GM18907 (cell line): ENCODE measurements around the gene C1RL.

Source experiments
- ATAC-seq: cut with Tn5 transposase; IDR thresholded peaks from one replicate; pipeline ENCODE4 v1.9.1; 2021; ENCODE audit warnings: mild to moderate bottlenecking, moderate library complexity; ENCODE audit not compliant: unreplicated experiment

Gene C1RL

DNA sequence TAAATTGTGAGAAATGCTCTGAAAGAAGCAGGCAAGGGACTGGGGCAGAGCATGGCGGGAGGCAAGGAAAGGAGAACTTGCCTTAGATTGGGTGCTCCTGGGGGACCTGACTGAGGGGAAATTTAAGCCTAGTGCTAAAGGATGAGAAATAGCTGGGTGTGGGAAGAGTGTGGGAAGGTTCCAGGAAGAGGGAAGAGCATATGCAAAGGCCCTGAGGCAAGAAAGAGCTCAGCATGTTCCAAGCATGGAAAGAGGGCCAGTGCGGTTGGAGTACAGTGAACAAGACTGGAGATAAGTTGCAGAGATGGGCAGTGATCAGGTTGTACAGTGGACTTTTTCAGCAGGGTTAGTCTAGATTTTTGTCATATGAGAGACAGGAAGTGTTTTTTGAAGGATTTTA, 30.2 kb upstream of the C1RL start:
- ATAC-seq = no peak

DNA sequence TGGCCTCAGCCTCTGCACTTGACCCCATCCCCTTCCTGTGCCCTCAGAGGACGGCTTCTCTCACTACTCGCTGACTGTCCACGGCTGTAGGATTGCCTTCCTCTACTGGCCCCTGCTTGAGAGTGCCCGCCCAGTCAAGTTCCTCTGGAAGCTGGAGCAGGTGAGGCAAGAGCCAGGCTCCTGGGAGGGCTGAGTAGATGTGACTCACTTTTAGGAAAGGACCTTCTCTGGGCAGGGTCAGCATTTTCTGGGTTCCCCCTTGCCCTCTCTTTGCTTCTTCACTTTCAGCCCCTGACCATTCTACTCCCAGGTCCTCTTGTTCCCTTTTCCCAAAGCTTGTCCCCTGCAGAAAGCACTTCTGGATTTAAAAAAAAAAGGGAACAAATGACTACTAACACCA, 28.9 kb upstream of the C1RL start:
- ATAC-seq = no peak

GRCh38 chr12:7136676-7137075, 27.7 kb upstream of the C1RL start:
- no peak for ATAC-seq

DNA sequence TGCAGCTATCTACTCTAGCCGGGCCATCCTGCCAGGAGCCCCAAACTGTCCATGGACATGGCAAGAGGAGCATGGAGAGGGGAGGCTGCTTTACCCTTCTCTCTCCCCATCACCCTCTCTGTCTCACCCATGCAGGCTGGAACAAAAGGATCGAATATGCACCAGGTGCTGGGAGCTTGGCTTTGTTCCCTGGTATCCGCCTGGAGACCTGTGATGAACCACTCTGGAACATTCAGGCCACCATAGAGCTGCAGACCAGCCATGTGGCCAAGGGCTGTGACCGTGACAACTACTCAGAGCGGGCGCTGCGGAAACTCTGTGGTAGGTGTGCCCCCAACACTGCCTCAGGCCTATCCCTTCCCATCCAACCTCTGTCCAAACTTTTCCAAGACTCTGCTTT, 27.1 kb upstream of the C1RL start:
- no peak for ATAC-seq

- ATAC-seq = no peak
Observed at GRCh38 chr12:7134396-7135166, 25.6 kb upstream of the C1RL start.

- ATAC-seq = no peak
Observed at GRCh38 chr12:7131502-7131866, 22.5 kb upstream of the C1RL start.

GRCh38 chr12:7130701-7131501, 21.9 kb upstream of the C1RL start:
- peak; percentile 47 for ATAC-seq

- ATAC-seq = peak; percentile 59
Observed at GRCh38 chr12:7129872-7130691, 21.1 kb upstream of the C1RL start, which contains the start of gene CLSTN3. Gene CLSTN3 (plus strand): TSS chr12:7130371. CDS start chr12:7130649, 278 bp downstream.

DNA sequence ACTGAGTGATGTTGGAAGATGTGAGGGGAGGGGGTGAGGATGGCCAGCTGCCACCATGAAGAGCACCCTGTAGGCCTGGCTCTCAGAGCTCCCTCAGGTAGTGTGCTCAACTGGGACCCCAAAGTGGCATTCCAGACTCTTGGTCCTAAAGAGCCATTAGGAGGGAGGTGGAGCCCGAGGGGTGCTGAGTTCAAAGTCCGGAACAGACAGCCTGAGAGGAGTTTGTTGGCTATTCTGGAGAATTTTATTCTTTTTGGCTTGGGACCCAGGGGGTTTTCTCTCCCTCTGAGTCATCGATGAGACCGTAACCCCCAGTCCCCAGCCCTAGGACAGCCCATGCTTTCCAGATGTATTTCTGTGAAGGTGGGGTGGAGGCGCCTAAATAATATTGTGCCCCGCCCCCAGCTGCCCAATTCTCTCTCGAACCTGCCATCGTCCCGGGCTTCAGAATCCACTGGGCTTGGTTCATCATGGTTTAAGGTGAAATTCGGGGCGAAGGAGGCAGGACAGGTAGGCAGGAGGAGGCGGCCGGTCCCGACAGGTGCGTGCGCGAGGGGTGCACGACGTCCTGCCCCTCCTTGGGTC, 20.4 kb upstream of the C1RL start:
- ATAC-seq = no peak

GRCh38 chr12:7128681-7129286, 19.8 kb upstream of the C1RL start, which contains the start of gene RBP5:
Gene RBP5 (minus strand): TSS chr12:7128889. CDS start chr12:7128775, 114 bp downstream.
- ATAC-seq = no peak

- ATAC-seq = no peak
Observed at GRCh38 chr12:7127916-7128626, 19.1 kb upstream of the C1RL start.

DNA sequence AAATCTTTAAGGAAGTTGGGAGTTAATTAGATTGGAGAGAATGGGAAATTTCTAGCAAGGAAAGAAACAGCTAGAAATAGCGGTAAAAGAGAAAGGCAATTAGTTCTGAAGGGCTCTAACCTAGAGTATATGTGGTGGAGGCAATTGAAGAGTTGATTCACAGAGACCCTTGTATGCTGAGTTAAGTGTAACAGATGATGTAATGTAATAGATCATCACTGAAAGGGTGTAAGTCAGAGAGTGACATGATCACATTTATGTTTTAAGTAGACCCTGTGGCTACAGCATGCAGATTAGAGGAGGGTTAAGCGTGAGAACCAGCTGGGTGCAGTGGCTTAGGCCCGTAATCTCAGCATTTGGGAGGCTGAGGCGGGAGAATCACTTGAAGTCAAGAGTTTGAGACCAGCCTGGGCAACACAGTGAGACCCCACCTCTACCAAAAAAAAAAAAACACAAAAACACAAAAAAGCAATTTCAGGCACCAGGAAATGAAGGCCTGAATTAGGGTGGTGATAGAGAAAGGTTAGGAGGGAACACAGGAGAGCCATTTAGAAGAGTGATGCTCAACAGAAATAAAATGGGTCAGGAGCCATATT, 16.7 kb upstream of the C1RL start:
- no peak for ATAC-seq

DNA sequence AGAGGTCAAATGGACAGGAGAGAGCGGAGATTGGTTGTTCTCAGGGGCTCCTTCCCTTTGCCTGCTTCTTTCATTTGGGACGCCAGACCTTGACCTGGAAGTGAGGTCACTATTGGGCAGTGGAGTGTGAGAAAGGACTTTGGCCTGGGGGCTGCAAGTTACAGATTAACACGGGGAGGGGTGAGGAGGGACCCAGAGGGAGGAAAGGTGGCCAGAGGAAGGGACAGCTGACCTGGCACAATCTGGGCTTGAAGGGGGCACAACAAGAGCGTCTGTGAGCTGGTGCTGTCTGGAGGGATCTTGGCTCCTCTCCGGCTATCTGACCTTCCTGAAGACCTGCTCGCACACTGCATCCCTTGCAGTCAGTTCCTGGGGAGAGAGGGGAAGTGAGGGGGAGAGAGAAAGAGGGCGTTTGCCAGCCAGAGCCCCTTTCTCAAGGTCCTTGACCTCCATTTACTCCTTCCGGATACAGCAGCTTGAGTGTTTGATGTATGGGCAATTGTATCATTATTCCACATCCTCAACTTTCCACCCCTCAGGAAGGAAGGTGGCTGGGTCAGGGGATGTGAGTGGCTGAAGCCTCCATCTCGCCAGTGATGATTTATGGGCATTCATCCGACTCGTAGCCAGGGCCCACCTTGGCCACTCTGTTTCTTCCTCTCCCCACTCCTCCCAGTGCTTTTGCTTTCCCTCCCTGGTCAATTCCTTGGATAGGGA, 14.9 kb upstream of the C1RL start:
- ATAC-seq = no peak

- ATAC-seq = no peak
Observed at GRCh38 chr12:7122811-7123769, 14.1 kb upstream of the C1RL start.

GRCh38 chr12:7121324-7121723, 12.3 kb upstream of the C1RL start:
- ATAC-seq = no peak

GRCh38 chr12:7120166-7120565, 11.2 kb upstream of the C1RL start:
- no peak for ATAC-seq

DNA sequence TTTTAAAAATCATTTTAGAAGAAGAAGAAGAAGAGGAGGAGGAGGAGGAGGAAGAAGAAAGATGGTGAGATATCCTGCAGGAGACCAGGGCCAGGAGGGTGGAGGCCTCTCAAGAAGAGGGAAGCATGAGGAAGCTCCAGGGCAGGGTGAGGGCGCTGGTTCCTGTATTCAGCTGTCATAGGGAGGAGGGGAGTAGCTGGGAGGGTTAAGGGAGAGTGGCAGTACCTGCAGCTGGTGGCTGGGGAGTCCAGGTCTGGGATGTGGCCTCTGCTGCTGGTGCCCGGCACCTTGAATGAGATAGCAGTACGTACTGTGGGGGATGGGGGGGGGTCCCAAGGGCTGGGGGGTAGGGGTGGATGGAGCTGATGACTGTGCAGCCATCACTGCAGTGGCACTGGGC, 9.9 kb upstream of the C1RL start:
- ATAC-seq = no peak

- ATAC-seq = no peak
Observed at GRCh38 chr12:7117670-7118069, 8.7 kb upstream of the C1RL start.
